ENCODE measurements around the gene BABAM1.

The BABAM1 gene

GRCh38 chr19:17255150-17255621 lies 12.1 kb upstream of the BABAM1 start:
- no peaks in the 10 kb centered on the region for H3K36me3 ChIP-seq
- TF ChIP-seq Cebpa-rat (IDR thresholded peaks at IDR 0.05) = no peak
- no peak overlapping the region for H3K9ac ChIP-seq
- H3K4me1 ChIP-seq = peaks cover 11% of the 10 kb centered on the region
- no peak overlapping the region for H3K4me2 ChIP-seq
- no peaks in the 10 kb centered on the region for H3K27me3 ChIP-seq
- H4K20me1 ChIP-seq = no peaks in the 10 kb centered on the region
- no peak overlapping the region for H3K4me3 ChIP-seq
- H3K9me3 ChIP-seq = no peaks in the 10 kb centered on the region
- H3K27ac ChIP-seq = no peak overlapping the region

DNA sequence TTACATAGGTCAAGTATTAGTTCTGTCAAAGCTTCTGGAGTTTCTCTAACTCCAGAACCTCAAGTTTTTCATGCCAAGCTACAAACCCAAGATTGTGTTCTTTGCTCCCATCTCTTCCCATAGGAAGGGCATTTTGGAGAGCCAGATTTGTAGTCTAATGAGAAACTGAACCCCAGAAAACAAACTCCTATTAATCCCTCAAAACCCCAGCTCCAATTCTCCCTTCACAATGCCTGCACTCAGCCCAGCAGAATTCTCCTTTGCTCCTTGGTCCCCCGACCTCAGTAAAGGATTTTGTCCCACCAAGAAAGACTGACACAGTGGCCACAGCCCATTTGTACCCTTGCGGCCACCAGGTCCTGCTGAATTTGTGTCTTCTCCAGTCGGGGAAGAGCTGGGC lies 11.1 kb upstream of the BABAM1 start:
- H3K9ac ChIP-seq = no peak overlapping the region
- H3K27ac ChIP-seq = no peak overlapping the region
- H4K20me1 ChIP-seq = no peaks in the 10 kb centered on the region
- H3K4me1 ChIP-seq = peaks cover 16% of the 10 kb centered on the region
- no peaks in the 10 kb centered on the region for H3K9me3 ChIP-seq
- H3K36me3 ChIP-seq = no peaks in the 10 kb centered on the region
- H3K4me2 ChIP-seq = no peak overlapping the region
- TF ChIP-seq Cebpa-rat (IDR thresholded peaks at IDR 0.05) = no peak
- H3K27me3 ChIP-seq = no peaks in the 10 kb centered on the region
- no peak overlapping the region for H3K4me3 ChIP-seq

GRCh38 chr19:17259118-17259780 lies 8.0 kb upstream of the BABAM1 start:
- H3K36me3 ChIP-seq = no peaks in the 10 kb centered on the region
- no peak overlapping the region for H3K9ac ChIP-seq
- no peaks in the 10 kb centered on the region for H3K9me3 ChIP-seq
- H4K20me1 ChIP-seq = no peaks in the 10 kb centered on the region
- H3K27ac ChIP-seq = no peak overlapping the region
- H3K4me1 ChIP-seq = peaks cover 23% of the 10 kb centered on the region
- H3K27me3 ChIP-seq = no peaks in the 10 kb centered on the region
- no peak for TF ChIP-seq Cebpa-rat (IDR thresholded peaks at IDR 0.05)
- H3K4me2 ChIP-seq = no peak overlapping the region
- H3K4me3 ChIP-seq = no peak overlapping the region

- peaks cover 24% of the 10 kb centered on the region for H3K4me1 ChIP-seq
- no peak overlapping the region for H3K27ac ChIP-seq
- no peaks in the 10 kb centered on the region for H3K36me3 ChIP-seq
- no peak for TF ChIP-seq Cebpa-rat (IDR thresholded peaks at IDR 0.05)
- H3K4me2 ChIP-seq = no peak overlapping the region
- no peaks in the 10 kb centered on the region for H3K27me3 ChIP-seq
- no peak overlapping the region for H3K9ac ChIP-seq
- no peak overlapping the region for H3K4me3 ChIP-seq
- H3K9me3 ChIP-seq = no peaks in the 10 kb centered on the region
- no peaks in the 10 kb centered on the region for H4K20me1 ChIP-seq
Measured at GRCh38 chr19:17259934-17260333, 7.3 kb upstream of the BABAM1 start.

DNA sequence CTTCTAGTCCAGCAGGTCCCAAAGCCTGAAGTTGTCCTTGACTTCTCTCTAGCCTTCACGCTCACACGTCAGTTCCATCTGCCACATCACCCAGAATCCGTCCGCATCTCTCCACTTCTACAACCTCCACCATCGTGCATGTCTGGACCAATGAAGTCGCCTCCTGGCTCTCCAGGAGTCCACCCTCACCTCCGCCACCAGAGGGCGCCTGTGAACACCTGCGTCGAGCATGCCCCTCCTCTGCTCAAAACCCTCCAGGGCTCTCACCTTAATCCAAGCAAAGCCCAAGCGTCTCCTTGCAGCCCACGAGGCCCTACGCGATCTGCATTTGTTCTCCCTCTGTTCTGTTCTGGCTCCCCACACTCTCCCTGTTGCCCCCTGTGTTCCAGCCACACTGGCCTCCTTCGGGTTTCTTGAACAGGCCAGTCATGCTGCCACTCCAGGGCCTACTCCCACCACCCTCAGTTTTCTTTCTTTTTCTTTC lies 6.4 kb upstream of the BABAM1 start:
- H3K27me3 ChIP-seq = no peaks in the 10 kb centered on the region
- H4K20me1 ChIP-seq = no peaks in the 10 kb centered on the region
- no peak overlapping the region for H3K27ac ChIP-seq
- H3K9me3 ChIP-seq = no peaks in the 10 kb centered on the region
- no peaks in the 10 kb centered on the region for H3K36me3 ChIP-seq
- no peak overlapping the region for H3K4me3 ChIP-seq
- no peak for TF ChIP-seq Cebpa-rat (IDR thresholded peaks at IDR 0.05)
- 0 out of 2 replicates have a peak overlapping the region, but pooled peaks have one; percentile 36 for H3K4me2 ChIP-seq
- H3K9ac ChIP-seq = no peak overlapping the region
- H3K4me1 ChIP-seq = peaks cover 29% of the 10 kb centered on the region

- Histone ChIP-seq H3K27ac (no peak overlapping the region), H3K4me1 (peaks cover 38% of the 10 kb centered on the region), H3K9ac (peak overlapping the region; percentile 38; the same call in 1 of the 2 replicates), H3K4me2 (no peak overlapping the region), H3K9me3 (no peaks in the 10 kb centered on the region), H4K20me1 (no peaks in the 10 kb centered on the region), H3K36me3 (no peaks in the 10 kb centered on the region), H3K4me3 (no peak overlapping the region), H3K27me3 (no peaks in the 10 kb centered on the region)
- TF ChIP-seq Cebpa-rat (IDR thresholded peaks at IDR 0.05) = no peak
Measured at GRCh38 chr19:17262557-17262956, 4.7 kb upstream of the BABAM1 start.

GRCh38 chr19:17263712-17264640 lies 3.3 kb upstream of the BABAM1 start:
- 0 out of 2 replicates have a peak overlapping the region, but pooled peaks have one; percentile 20 for H3K27ac ChIP-seq
- H3K36me3 ChIP-seq = peaks cover 5% of the 10 kb centered on the region
- H4K20me1 ChIP-seq = no peaks in the 10 kb centered on the region
- H3K27me3 ChIP-seq = no peaks in the 10 kb centered on the region
- no peak overlapping the region for H3K9ac ChIP-seq
- H3K9me3 ChIP-seq = no peaks in the 10 kb centered on the region
- H3K4me1 ChIP-seq = peaks cover 50% of the 10 kb centered on the region
- peak overlapping the region; percentile 40 for H3K4me2 ChIP-seq
- TF ChIP-seq Cebpa-rat (IDR thresholded peaks at IDR 0.05) = no peak
- no peak overlapping the region for H3K4me3 ChIP-seq

DNA sequence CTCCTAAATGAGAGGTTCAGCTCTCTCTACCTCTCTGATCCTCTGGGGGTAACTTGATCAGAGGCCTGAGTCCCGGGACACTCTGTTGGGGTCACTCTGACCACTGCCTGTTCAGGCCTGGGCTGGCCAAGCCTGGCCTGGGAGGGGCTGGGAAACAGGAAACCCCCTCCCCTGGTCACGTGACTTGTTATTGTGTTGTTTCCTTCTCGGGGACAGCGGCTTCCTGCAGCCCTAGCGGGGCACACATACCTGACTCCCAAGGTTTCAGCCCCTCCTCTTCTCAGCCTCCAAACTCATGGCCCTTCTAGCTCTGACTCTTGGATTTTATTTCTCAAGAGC lies 2.6 kb upstream of the BABAM1 start, which contains the start of gene USHBP1:
USHBP1 (minus strand) TSS at position 105 of the 339 bp plus-strand sequence. CDS start 446 bp downstream, outside the sequence.
- Histone ChIP-seq H3K9ac (no peak within 1 kb of the TSS), H3K9me3 (no peaks in the 10 kb centered on the region), H3K4me3 (no peak within 1 kb of the TSS), H3K27ac (0 out of 2 replicates have a peak within 1 kb of the TSS, but pooled peaks have one; percentile 20), H3K36me3 (peaks cover 11% of the 10 kb centered on the region), H3K27me3 (no peaks in the 10 kb centered on the region), H3K4me1 (peaks cover 51% of the 10 kb centered on the region), H4K20me1 (no peaks in the 10 kb centered on the region), H3K4me2 (peak within 1 kb of the TSS; percentile 40)
- TF ChIP-seq Cebpa-rat (IDR thresholded peaks at IDR 0.05) = no peak

- Histone ChIP-seq H3K27me3 (no peaks in the 10 kb centered on the region), H4K20me1 (no peaks in the 10 kb centered on the region), H3K27ac (peak overlapping the region; percentile 64; the same call in 1 of the 2 replicates), H3K9ac (peak overlapping the region; percentile 19; the same call in 1 of the 2 replicates), H3K9me3 (no peaks in the 10 kb centered on the region), H3K4me1 (peaks cover 46% of the 10 kb centered on the region), H3K4me2 (peak overlapping the region; percentile 76), H3K4me3 (peak overlapping the region; percentile 57; the same call in 1 of the 2 replicates), H3K36me3 (peaks cover 24% of the 10 kb centered on the region)
- no peak for TF ChIP-seq Cebpa-rat (IDR thresholded peaks at IDR 0.05)
Measured at GRCh38 chr19:17266026-17266425, 1.2 kb upstream of the BABAM1 start.
